Cortex of kidney (tissue), 1 donor: ENCODE results near the gene TBC1D12.
"Not testable (repeated sequence)": the region's sequence is repeated elsewhere in the genome, so short reads cannot be mapped to it uniquely, and the experiment has no call there.

Experiments
- DNase-seq: peaks from one replicate; lab custom pipeline; 2025; lab: John Stamatoyannopoulos, UW

Gene TBC1D12

DNA sequence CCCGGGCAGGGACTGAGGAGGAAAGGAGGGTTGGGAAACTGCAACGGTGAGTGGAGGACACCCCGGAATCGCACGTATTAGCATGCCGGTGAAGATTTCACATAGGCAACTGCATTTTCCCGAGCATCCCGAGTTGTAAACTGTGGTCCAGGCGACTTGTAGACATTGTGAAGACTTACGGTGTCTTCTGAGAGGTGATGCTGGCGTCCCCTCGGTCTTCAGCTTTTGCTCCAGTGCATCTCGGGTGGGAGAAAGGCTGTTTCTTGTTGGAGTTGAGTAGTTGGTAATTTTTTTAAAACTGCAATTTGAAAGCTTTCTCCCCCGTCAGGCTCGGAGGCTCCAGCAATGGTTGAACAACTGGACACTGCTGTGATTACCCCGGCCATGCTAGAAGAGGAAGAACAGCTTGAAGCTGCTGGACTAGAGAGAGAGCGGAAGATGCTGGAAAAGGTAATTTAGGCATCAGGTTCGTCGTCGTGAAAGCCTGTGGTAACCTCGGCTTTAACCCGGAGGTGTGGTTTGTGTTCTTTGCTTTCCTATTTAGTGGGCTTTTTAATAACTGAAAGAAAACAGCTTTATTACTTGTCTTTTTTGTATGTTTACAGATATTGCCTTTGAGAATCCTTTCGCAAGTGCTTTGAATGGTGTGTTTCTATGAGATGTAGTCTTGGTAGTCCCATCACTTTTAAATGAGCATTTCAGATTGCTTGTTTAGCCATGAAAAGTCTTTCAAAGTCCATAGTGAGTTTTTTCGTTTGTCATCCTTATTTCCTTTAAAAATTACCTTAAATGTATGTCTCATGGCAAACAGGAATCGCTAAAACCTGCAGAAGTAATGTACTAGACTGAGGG, 143.9 kb downstream of the TBC1D12 start:
- no peak for DNase-seq

DNA sequence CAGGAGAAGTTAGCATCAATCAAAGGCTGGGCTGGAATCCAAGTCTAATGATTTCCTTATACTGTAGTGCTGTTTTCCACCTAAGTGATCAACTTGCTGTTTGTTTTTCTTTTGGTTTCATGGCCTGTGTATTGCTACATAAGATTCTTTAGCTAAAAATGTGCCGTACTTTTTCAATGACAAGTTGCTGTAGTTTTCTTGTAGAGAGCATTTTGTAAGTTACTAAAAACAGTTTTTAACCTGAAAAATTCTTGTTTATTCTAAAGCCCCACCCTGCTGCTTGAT, 144.5 kb downstream of the TBC1D12 start:
- DNase-seq: no peak

GRCh38 chr10:94549221-94549620, 146.9 kb downstream of the TBC1D12 start:
- DNase-seq: no peak

GRCh38 chr10:94567714-94568307, 165.5 kb downstream of the TBC1D12 start:
- not testable (repeated sequence) for DNase-seq

DNA sequence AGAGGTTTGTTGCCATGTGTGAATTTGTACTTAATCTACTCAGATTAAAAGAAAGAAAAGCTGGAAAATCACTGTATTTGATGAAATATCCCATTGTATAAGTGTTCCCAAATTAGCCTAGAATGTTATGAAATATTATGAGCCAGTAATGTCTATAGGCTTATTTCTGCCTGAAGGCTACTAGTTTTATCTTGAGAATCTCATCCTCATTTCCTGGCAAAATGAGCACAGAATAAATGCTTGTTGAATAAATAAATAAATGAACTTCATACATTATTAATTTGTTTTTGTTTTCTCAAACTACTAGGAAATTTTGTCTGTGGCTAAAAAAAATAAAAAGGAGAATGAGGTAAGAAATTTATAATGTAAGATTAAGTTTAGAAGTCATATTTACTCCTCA, 168.7 kb downstream of the TBC1D12 start:
- DNase-seq: no peak

DNA sequence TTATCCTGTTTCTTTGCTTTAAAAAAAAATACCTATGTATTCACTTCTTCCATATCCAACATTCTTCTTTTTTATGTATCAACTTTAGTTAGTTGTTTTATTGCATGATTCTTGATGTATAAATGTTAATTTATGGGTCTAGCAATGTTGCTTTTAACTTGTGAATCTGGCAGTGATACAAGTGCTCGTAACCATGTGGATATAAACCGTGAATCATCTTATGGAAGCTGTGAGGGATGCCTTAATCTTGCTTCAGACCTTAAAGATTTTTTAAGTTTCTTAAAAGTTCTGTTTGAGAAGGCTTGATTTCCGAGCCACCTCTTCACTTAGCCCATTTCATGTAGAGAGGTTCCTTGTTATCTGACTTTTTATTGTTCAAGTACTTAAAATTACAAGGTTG, 169.2 kb downstream of the TBC1D12 start:
- DNase-seq: no peak

- DNase-seq: no peak
These were observed 176.4 kb downstream of the TBC1D12 start for GRCh38 chr10:94578790-94579189.

DNA sequence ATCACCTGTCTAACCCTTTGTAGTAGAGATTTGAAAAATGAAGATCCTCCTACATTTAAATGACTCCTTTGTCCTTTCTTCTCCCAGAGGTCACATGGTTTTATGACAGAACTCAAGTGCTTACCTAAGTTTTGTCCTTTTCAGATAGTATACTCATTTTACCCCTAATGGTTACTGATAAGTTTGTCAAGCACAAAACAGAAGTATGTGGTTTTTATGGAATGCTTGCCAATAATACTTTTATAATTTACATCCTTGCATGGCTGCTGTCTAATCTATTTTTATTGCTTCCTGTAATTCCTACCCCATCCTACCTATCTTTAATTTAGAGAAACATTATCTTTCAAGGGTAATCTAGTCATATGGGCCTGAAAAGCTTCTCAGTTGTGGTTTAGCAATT, 180.8 kb downstream of the TBC1D12 start:
- no peak for DNase-seq
